ENCODE data around the gene LEFTY1. TPM values are rescaled to one million over a fixed set of nuclear protein-coding genes. Genes with fewer than 3 reads are reported as not detected.

The LEFTY1 gene
- total and polyA plus RNA-seq, 2 experiments from 2014 or later: 0.83 TPM; not detected in 1

GRCh38 chr1:225918280-225918679 is 29.3 kb upstream of the LEFTY1 start:
- H3K4me3 ChIP-seq: no peak overlapping the region
- no peak overlapping the region for H3K27ac ChIP-seq
- H3K36me3 ChIP-seq: peaks cover 23% of the 10 kb centered on the region
- TF ChIP-seq, protein P1, sequence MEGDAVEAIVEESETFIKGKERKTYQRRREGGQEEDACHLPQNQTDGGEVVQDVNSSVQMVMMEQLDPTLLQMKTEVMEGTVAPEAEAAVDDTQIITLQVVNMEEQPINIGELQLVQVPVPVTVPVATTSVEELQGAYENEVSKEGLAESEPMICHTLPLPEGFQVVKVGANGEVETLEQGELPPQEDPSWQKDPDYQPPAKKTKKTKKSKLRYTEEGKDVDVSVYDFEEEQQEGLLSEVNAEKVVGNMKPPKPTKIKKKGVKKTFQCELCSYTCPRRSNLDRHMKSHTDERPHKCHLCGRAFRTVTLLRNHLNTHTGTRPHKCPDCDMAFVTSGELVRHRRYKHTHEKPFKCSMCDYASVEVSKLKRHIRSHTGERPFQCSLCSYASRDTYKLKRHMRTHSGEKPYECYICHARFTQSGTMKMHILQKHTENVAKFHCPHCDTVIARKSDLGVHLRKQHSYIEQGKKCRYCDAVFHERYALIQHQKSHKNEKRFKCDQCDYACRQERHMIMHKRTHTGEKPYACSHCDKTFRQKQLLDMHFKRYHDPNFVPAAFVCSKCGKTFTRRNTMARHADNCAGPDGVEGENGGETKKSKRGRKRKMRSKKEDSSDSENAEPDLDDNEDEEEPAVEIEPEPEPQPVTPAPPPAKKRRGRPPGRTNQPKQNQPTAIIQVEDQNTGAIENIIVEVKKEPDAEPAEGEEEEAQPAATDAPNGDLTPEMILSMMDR (IDR thresholded peaks at IDR 0.05; ENCODE audit: low read depth, low read length): no peak
- no peaks in the 10 kb centered on the region for H3K4me1 ChIP-seq (ENCODE audit: low read depth)
- H3K9me3 ChIP-seq (ENCODE audit: low read depth): no peaks in the 10 kb centered on the region
- no peaks in the 10 kb centered on the region for H3K27me3 ChIP-seq
- DNase-seq (ENCODE audit: low read depth in 1 of 2, low spot score in 1 of 2): no peak

GRCh38 chr1:225917536-225917935 is 28.6 kb upstream of the LEFTY1 start:
- Histone ChIP-seq H3K4me1 (ENCODE audit: low read depth) (no peaks in the 10 kb centered on the region), H3K4me3 (no peak overlapping the region), H3K9me3 (ENCODE audit: low read depth) (no peaks in the 10 kb centered on the region), H3K27me3 (no peaks in the 10 kb centered on the region), H3K27ac (no peak overlapping the region), H3K36me3 (peaks cover 23% of the 10 kb centered on the region)
- DNase-seq (ENCODE audit: low read depth in 1 of 2, low spot score in 1 of 2): no peak
- TF ChIP-seq, protein P1 (IDR thresholded peaks at IDR 0.05; ENCODE audit: low read depth, low read length): no peak

DNA sequence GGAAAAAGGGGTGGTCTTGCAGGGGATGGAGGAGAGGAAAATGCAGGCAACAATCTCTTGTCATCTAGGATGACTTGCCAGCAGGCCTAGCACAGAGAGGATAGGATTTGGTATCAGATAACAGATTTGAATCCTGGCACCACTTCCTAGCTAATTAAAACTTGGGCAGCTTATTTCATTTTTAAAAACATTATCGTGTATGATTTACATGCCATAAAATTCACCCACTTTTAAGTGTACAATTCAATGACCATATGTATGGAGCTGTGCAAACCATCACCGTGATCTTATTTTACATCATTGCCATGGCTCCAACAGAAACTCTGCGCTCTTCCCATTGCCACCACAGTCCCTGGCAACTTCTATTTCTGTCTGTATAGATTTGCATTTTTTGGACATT is 28.2 kb upstream of the LEFTY1 start:
- H3K27me3 ChIP-seq: no peaks in the 10 kb centered on the region
- H3K36me3 ChIP-seq: peaks cover 23% of the 10 kb centered on the region
- no peaks in the 10 kb centered on the region for H3K9me3 ChIP-seq (ENCODE audit: low read depth)
- no peak overlapping the region for H3K4me3 ChIP-seq
- no peak for DNase-seq (ENCODE audit: low read depth in 1 of 2, low spot score in 1 of 2)
- H3K4me1 ChIP-seq (ENCODE audit: low read depth): no peaks in the 10 kb centered on the region
- TF ChIP-seq, protein P1 (IDR thresholded peaks at IDR 0.05; ENCODE audit: low read depth, low read length): no peak
- no peak overlapping the region for H3K27ac ChIP-seq

DNA sequence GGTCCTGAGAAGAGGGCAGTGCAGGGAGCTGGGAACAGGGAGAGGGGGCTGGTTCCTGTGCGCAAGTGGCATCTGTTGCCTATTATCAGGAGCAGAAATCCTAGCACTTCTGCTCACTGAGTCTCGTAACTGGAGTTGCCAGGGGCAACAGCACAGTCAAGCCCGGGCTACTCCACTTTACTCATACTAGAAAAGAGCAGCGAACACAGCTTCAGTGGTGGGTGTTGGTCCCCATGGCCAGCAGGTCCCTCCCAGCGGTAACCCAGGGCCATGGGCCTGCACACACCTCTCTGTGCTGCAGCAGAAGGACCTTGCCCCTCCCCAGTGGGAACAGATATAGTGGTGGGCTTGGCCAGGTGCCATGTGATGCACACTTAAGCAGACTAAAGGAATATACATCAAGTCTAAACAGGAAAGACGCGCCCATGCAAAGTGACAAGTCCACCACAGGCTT is 26.6 kb upstream of the LEFTY1 start:
- DNase-seq (ENCODE audit: low read depth in 1 of 2, low spot score in 1 of 2): no peak
- Histone ChIP-seq H3K9me3 (ENCODE audit: low read depth) (no peaks in the 10 kb centered on the region), H3K27ac (no peak overlapping the region), H3K27me3 (no peaks in the 10 kb centered on the region), H3K4me3 (no peak overlapping the region), H3K36me3 (peaks cover 9% of the 10 kb centered on the region), H3K4me1 (ENCODE audit: low read depth) (no peaks in the 10 kb centered on the region)
- TF ChIP-seq, protein P1 (IDR thresholded peaks at IDR 0.05; ENCODE audit: low read depth, low read length): no peak

DNA sequence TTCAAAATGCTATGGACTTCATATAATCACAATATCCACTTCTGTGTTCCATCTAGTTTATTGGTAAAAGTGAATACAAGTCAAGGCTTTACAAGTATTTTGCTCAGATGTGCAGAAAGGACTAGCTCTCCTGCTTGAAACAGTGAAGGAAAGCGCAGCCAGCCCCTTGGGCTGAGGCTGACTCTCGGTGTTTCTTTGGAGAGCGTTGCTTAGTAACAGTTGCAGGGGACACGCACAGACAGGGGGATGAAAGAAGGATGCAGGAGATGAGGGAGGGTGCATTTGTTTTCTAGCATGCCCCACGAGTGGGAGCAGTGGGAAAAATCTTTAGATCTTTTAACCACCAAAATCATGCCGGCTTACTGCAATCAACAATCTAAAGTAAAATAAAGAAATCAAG is 26.0 kb upstream of the LEFTY1 start:
- H3K27me3 ChIP-seq: no peaks in the 10 kb centered on the region
- no peak for DNase-seq (ENCODE audit: low read depth in 1 of 2, low spot score in 1 of 2)
- TF ChIP-seq, protein P1 (IDR thresholded peaks at IDR 0.05; ENCODE audit: low read depth, low read length): no peak
- no peak overlapping the region for H3K27ac ChIP-seq
- H3K4me3 ChIP-seq: no peak overlapping the region
- H3K4me1 ChIP-seq (ENCODE audit: low read depth): no peaks in the 10 kb centered on the region
- no peaks in the 10 kb centered on the region for H3K9me3 ChIP-seq (ENCODE audit: low read depth)
- H3K36me3 ChIP-seq: peaks cover 8% of the 10 kb centered on the region

DNA sequence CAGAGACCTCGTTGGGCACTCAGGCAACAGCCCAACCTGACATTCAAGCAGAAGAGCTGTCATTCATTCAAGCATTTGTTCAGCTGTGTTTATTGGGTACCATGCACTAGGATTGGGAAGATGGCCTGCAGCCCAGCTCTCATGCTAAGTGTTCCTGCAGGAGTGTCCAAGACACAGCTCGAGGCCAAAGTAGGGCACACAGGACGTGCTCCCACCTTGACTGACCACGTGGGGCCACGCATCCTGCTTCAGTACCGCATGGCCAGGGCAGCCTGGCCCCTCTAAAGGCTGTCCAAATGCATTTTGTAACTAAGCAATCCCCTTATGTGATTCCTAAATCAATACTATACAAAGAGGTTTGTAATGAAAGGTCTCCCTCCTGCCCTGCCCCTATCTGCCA is 25.4 kb upstream of the LEFTY1 start:
- H3K9me3 ChIP-seq (ENCODE audit: low read depth): no peaks in the 10 kb centered on the region
- no peak overlapping the region for H3K27ac ChIP-seq
- H3K4me3 ChIP-seq: no peak overlapping the region
- no peak for DNase-seq (ENCODE audit: low read depth in 1 of 2, low spot score in 1 of 2)
- TF ChIP-seq, protein P1 (IDR thresholded peaks at IDR 0.05; ENCODE audit: low read depth, low read length): no peak
- peaks cover 5% of the 10 kb centered on the region for H3K36me3 ChIP-seq
- H3K4me1 ChIP-seq (ENCODE audit: low read depth): no peaks in the 10 kb centered on the region
- no peaks in the 10 kb centered on the region for H3K27me3 ChIP-seq
